Adrenal gland (tissue), 5 donors: ENCODE measurements around the gene VKORC1.

Source experiments
- CTCF ChIP-seq, 6 experiments: fragments of 450-650 bp in 4 of 6; fragments of 200-600 bp in 2 of 6; sonication (generic) in 1 of 6; IDR thresholded peaks; 1 replicate in 5 of 6; 2 replicates in 1 of 6; pipeline versions ENCODE4 v1.5.1 to v1.8.0; 2016 to 2021; ENCODE audit warnings: antibody characterized with exemption in 6 of 6, mild to moderate bottlenecking in 2 of 6, moderate library complexity in 1 of 6
- POLR2A ChIP-seq, 2 donors: fragments of 450-650 bp; IDR thresholded peaks; one replicate each; pipeline ENCODE4 v1.6.1; 2017; ENCODE audit warnings: antibody characterized with exemption in 2 of 2, mild to moderate bottlenecking in 2 of 2, moderate library complexity in 1 of 2
- donor health status: DM: no; HTN: no; CAD: no.

- TF ChIP-seq CTCF (IDR thresholded peaks at IDR 0.05) (no peak), POLR2A (IDR thresholded peaks at IDR 0.05) (no peak)
Observed at GRCh38 chr16:31043898-31044481, 50.6 kb downstream of the VKORC1 start.
